Activated CD4-positive, alpha-beta T cell treated with anti-CD3 and anti-CD28 coated beads for 24 hours (primary cell): ENCODE results near the gene FADS6.
"Not testable (repeated sequence)": the region's sequence is repeated elsewhere in the genome, so short reads cannot be mapped to it uniquely, and the experiment has no call there.

Experiments
- DNase-seq, 2 donors: peaks; one replicate each; pipeline ENCODE4 v3.0.0-alpha.2; 2020; ENCODE audit warnings: low read depth in 2 of 2

Gene FADS6

DNA sequence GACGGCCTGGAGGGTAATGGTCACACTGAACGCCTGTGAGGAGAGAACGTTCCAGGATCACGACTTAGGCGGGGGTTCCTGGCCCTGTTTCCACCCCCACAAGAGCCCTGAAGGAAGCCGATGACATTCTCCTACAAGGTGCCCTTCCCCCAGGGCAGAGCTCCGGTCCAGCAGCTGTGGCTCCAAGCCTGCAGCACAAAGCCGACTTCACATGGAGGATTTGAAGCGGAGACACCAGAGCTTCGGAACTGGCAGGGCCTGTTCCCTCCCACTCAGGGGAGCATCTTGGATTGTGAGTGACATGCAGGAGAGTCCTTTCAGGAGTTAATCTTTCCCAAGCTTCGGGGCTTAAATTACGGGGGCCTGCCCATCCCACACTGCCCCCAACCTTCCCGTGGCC lies 5.0 kb downstream of the FADS6 start:
- no peak for DNase-seq

GRCh38 chr17:74883241-74883745 lies 10.1 kb downstream of the FADS6 start:
- no peak for DNase-seq

DNA sequence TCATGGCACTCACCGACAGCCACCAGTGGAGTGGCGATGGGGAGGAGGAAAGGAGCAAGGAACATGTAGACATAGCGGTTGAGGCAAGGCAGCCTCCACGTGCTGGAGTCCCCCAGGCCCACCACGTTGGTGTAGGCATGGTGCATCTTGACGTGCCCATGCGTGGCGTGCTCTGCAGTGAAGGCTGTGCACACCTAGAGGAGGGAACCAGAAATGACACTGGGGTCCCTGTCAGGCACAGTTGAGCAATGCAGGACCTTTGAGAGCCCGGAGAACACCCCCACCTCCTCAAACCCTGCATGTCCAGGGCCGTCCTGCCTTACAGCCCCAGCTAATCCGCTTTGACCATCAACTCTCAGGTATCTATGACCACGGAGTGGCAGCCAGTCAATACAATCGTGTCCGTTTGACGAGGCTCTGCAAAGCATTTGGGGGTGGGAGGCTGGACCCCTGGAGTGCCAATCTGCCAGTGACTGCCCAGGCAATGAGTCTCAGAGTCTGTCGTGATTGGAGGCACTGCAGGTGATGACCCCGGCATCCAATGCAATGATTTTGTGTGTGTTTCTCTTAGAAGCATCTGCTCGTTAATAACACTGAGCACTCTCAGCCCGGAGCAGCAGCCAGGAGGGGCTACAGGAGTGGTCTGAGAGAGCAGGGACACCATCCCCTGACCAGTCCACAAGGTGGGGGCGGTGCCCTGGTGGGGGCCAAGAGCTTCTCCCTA lies 10.8 kb downstream of the FADS6 start:
- no peak for DNase-seq

DNA sequence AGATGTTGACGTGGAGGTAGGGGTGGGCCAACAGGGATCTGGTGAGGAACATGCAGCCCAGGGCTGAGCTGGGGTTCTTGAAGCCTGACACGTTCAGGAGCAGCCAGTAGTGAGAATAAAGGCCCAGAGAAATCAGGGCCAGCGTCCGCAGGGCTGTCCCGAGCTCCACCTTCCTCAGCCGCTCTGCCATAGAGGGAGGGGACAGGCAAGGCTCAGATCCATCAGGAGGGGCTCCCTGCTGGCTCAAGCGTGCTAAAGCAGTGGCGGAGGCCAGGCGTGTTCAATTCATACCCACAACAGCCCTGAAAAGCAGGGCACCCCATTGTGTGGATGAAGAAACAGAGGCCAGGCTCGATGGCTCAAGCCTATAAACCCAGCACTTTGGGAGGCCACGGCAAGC lies 12.4 kb downstream of the FADS6 start:
- DNase-seq, result no peak

DNA sequence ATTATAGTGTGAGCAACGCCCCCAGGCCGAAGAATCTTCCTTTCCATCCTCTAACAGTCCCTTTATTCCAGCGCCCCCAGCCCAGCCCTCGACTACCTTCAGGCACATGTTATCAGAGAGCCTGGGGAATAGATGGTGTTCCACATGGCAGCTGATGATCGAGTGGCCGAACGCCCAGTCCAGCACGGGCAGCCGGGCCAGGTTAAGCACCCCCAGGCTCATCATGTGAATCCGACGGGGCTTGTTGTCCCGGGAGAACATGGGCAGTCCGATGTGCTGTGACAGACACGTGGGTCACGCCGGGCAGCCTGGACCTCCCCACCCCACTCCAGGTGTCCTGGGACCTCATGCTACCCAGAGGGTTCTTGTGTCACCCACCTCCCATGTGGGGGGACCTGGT lies 14.1 kb downstream of the FADS6 start:
- DNase-seq, result no peak

GRCh38 chr17:74878658-74879057 lies 14.8 kb downstream of the FADS6 start:
- DNase-seq, result no peak

DNA sequence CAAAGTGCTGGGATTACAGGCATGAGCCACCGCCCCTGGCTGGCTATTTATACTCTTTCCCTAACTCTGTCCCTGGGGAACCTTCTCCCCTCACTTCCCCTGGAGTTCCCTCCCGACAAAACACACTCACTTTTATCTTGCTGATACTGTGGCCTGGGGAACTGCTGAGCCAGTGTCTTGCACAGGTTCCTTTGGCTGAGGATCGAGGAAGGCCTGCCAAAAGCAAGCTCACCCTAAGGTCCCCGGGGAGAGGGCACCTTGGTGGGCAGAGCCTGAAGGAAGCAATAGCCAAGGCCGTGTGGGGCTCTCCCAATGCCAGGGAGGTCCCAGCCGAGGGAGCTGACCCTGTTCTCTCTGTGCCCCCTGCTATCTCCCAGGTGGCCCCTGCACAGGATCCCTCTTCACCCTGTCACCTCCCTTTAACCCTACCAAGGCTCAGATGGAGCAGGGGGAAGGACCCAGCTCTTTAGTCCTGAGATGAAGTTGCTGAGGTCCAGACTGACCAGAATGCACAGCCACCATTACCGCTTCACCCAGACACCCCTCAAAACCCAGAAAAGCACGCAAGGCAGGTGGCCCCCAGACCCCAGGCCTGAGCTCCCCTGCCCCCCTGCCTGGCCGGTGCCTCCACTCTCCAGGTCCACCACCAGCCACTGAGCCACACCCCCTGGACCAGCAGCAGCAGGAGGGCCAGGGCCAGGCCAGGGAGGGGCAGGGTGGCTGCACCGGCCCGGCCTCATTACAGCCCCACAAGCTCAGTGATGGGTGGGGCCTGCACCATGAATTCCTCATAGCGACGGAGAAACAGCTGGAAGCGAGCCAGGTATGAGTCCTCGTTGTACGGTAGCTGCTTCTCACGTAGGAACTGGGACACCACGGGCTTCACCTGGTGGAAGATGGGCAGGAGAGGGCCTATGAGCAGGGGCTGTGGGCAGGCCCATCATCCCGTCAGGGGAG lies 15.6 kb downstream of the FADS6 start:
- no peak for DNase-seq

GRCh38 chr17:74875977-74876593 lies 17.3 kb downstream of the FADS6 start:
- DNase-seq, result no peak

GRCh38 chr17:74875155-74875976 lies 18.1 kb downstream of the FADS6 start:
- no peak for DNase-seq

DNA sequence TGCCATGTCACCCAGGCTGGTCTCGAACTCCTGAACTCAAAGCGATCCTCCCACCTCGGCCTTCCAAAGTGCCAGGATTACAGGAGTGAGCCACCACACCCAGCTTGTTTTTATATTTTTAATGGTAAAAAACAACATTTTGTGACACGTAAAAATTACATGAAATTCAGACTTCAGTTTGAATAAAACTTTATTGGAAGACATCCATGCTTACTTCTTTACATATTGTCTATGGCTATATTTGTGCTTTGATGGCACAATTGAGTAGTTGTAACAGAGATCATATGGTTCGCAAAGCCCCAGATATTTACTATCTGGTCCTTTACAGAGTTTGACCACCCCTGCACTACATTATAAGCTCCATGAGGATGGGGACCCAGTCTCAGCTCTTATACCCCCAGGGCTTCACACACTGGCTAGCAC lies 18.8 kb downstream of the FADS6 start:
- no peak for DNase-seq

DNA sequence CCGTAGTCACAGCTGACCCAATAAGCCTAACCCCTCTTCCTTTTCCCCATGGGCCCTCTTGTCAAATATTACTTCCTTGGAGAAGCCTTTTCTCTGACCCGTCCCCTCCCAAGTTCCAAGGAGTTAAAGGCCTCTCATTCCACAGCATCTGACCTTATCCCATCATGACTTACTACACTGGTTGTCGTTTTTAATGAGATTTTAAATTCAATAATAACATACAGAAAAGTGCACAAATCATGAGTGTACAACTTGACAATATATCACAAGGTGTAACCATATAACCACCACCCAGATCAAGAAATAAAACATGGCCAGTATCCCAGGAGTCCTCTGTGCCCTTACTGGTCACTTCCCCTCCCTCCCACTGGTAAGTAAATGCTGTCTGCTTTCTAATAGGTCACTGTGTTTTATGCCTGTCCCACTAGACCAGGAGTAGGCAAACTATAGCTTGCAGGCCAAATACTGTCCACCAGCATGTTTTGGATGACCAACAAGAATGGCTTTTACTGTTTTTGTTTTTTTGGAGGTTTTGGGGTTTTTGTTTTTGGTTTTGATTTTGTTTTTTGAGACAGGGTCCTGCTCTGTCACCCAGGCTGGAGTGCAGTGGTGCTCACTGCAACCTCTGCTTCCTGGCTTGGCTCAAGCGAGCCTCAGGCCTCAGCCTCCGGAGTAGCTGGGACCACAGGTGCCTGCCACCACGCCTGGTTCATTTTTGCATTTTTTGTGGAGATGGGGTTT lies 19.4 kb downstream of the FADS6 start:
- no peak for DNase-seq

DNA sequence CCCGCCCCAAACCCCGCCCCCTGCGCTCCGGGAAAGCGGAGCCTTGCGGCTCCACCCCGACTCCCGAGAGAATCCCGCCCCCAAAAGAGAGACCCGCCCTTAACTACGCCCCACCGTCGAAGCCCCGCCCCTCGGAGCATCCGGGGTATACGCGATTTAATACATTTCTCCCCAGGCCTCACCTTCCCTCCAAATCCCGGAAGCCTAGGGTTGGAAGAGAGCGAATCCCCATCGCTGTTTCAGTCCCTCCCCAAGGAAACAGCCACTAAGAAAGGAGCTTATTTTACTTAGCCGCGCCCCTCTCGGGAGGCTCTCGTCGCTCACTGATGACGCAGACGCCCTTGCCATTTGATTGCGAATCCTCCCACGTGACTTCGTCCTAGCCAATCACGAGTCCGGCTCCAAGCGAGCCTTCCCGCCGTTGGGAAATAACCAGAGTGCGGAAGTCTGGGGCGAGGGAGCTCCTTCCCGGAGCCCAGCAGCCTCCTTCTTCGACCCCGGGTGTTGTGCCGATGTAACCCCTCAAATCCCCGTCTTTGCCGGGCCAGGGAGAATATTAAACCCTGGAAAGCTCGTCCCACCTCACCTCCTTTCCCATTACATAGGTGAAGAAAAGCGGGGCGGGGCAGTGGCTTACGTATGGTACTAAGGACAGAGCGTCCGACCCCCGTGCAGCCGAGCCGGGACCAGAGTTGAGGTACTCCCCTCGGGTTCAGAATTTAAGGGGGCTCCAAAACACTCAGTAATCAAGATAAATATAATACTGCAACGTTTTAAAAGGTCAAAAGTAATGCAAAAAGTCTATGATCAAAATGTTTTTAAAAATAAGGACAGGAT lies 20.2 kb downstream of the FADS6 start:
- DNase-seq, result peak; percentile 97 to 99

GRCh38 chr17:74872313-74873036 lies 21.0 kb downstream of the FADS6 start, which contains the start of gene FDXR:
FDXR (minus strand) TSS chr17:74872994; CDS start chr17:74872944, 50 bp downstream.
- peak in 1 of 2 donors; percentile 13 for DNase-seq

GRCh38 chr17:74871356-74872076 lies 21.9 kb downstream of the FADS6 start:
- no peak for DNase-seq

- no peak for DNase-seq
Observed at GRCh38 chr17:74870512-74870911, 22.9 kb downstream of the FADS6 start.

DNA sequence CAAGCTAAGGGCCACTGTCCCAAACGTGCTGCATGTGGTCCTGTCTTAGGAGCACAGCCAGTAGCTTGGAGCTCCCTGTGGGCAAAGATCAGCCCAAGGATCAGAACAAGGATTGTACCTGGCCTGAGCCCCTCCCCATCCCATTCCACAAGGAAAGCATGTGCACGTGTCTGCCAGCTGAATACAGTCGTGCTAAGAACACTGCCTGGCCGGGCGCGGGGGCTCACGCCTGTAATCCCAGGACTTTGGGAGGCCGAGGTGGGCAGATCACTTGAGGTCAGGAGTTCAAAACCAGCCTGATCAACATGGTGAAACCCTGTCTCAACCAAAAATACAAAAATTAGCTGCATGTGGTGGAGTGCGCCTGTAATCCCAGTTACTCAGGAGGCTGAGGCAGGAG lies 23.4 kb downstream of the FADS6 start:
- DNase-seq, result not testable (repeated sequence)

DNA sequence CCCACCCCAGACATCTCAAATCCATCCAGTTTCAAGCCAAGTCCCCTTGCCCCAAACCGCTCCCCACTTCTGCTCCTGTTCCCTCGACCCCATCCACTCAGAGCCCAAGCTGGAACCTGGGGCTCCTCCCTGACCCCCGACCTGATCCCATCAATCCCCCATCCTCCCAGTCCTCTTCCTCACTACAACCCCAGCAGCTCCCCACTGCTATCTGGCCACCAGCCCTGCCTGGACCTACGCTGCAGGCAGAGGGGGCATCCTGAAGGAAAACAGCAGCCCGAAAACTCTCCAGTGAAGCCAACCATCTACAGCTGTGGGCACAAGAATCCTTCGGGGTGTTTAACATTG lies 24.6 kb downstream of the FADS6 start:
- no peak for DNase-seq

DNA sequence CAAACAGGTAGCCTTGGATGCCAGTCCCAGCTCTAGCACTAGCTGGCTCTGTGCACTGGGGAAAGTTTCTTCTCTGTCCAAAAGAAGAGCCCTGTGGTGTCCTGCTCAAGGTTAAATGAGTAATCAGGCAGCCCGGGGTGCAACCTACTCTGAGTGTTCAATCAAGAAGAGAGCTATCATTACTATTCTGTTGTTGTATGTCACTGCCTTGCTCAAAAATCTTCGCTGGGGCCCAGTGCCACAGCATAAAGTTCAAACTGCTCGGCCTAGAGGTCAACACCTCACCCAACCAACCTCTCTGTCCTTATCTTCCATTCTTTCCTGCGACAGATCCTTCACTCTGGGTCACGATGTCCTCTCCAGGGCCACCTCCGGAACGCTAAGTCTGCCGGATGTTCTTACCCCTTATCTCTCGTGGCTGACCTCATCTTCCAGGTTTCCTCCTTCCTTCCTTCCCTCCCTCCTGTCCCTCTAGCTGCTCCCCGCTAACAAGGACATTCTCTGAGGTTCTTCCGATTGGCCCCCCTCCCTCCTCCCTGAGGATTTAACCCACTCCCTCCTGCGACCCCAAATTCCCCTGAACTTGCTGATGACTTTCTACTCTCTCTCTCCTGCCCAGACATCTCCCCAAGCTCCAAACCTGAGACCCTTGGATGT lies 25.1 kb downstream of the FADS6 start:
- DNase-seq, result no peak
